HG03432 (cell line): ENCODE measurements around the gene BAHD1.

Source experiments
- ATAC-seq: cut with Tn5 transposase; IDR thresholded peaks from one replicate; pipeline ENCODE4 v1.9.1; 2021; ENCODE audit warnings: mild to moderate bottlenecking, moderate library complexity; ENCODE audit not compliant: unreplicated experiment

BAHD1 gene

DNA sequence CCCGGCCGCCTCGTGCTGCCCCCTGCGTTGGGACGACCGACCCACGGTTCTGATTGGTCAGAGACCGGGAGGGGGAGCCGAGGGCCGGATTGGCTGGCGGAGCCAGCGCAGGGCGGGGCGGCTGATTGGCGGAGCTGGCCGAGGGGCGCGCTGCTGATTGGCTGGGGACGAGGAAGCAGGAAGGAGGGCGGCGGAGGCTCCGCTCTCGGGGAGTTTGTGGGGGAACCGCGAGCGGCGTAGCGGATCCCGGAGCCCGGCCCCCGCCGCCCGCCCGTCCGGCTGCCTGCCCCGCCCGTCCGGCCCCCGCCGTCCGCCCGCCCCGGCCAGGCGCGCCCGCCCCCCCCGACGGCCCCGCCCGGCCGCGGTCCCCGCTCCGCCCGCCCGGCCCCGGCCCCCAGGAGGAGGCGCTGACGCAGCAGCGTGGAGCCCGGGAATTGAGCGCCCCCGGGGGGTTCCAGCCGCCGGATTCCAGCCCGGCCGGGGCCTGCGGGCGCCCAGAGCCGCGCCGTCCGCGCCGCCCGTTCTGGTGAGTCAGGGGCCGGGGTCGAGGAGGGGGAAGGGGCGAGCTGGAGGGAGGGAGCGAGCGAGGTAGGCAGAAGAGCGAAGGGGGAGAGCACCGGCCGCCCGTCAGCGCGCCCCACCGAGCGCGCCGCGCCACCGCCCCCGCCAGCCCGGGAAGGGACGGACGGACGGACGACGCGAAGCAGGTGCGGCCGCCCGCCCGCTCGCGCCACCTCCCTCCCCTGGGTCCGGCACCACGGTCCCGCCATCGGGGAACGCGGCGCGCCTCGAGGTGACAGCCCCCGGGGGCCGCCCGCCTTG, at the start of gene BAHD1:
Gene BAHD1, plus strand, starts transcription at position 211 of the 822 bp plus-strand sequence. CDS start 17,512 bp downstream, outside the sequence.
- ATAC-seq: peak; percentile 88

GRCh38 chr15:40392986-40393948, 47.5 kb upstream of the BAHD1 start:
- ATAC-seq: no peak

- ATAC-seq: no peak
Measured at GRCh38 chr15:40397688-40398412, 42.9 kb upstream of the BAHD1 start.

- ATAC-seq: peak; percentile 81
Measured at GRCh38 chr15:40398413-40398873, 42.3 kb upstream of the BAHD1 start.

DNA sequence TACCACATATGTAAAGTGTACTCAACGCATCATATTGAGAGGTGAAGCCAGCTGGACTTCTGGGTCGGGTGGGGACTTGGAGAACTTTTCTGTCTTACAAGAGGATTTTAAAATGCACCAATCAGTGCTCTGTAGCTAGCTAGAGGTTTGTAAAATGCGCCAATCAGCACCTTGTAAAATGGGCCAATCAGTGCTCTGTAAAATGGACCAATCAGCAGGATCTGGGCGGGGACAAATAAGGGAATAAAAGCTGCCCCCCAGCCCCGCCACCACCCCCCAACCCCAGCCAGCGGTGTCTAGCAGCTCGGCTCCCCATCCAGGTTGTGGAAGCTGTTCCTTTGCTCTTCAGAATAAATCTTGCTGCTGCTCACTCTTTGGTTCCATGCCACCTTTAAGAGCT, 41.4 kb upstream of the BAHD1 start:
- ATAC-seq: no peak

- peak; percentile 90 for ATAC-seq
Measured at GRCh38 chr15:40405501-40406381, 35.0 kb upstream of the BAHD1 start, which contains the start of gene IVD. TSS of gene IVD (plus strand) at chr15:40405795. CDS start at chr15:40405828, 33 bp downstream.

GRCh38 chr15:40407330-40407990, 33.3 kb upstream of the BAHD1 start:
- ATAC-seq: peak; percentile 56

DNA sequence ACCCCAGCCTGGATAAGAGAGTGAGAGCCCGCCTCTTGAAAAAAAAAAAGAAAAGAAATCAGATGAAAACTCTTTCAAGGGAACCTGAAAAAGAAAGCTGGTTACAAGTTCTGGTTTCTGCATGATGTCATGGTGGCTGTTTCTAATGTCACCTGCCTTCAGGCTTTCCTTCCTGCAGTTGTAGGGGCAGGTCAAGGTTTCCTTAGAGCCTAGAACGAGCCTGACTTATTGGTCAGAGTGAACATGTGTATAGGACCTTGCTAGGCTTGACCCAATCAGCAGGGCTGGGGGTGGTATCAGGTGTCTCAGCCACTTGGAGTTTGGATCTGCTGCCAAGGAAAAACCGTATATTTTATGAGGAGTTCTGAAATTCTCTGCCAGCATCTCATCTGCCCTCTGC, 31.4 kb upstream of the BAHD1 start:
- ATAC-seq: no peak

- ATAC-seq: no peak
Measured at GRCh38 chr15:40410476-40410875, 30.3 kb upstream of the BAHD1 start.

- no peak for ATAC-seq
Measured at GRCh38 chr15:40412095-40412759, 28.5 kb upstream of the BAHD1 start.

GRCh38 chr15:40413036-40413435, 27.7 kb upstream of the BAHD1 start:
- ATAC-seq: no peak

- ATAC-seq: no peak
Measured at GRCh38 chr15:40414816-40415215, 25.9 kb upstream of the BAHD1 start.

DNA sequence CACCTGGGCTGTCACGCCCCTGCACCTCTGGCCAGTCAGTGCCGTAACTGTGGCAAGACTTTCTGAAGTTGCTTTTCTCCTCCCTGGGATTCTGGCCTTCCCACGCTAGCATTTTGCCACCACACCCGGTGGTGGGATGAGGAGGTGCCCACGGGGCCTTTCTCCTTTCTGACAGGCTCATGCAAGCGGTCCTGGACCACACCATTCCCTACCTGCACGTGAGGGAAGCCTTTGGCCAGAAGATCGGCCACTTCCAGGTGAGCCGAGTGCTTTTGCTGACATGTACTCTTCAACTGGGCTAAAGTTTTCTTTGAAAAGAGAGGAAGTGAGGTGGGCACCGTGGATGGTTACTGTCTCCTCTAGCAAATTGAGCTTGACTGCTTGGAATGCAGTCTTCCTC, 25.5 kb upstream of the BAHD1 start:
- no peak for ATAC-seq

DNA sequence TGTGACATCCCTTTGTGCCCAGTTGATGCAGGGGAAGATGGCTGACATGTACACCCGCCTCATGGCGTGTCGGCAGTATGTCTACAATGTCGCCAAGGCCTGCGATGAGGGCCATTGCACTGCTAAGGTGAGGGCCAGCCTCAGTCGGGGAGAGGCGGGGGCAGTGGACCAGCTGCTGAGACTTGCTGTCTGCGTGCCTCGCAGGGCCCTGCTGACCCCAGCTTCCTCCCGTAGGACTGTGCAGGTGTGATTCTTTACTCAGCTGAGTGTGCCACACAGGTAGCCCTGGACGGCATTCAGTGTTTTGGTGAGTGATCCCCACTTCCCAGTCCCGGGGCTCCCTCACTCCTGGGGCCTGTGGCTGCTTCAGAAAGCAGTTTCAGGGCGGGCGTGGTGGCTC, 24.7 kb upstream of the BAHD1 start:
- ATAC-seq: no peak

- ATAC-seq: no peak
Measured at GRCh38 chr15:40418126-40418525, 22.6 kb upstream of the BAHD1 start.

GRCh38 chr15:40420071-40420713, 20.6 kb upstream of the BAHD1 start:
- no peak for ATAC-seq

DNA sequence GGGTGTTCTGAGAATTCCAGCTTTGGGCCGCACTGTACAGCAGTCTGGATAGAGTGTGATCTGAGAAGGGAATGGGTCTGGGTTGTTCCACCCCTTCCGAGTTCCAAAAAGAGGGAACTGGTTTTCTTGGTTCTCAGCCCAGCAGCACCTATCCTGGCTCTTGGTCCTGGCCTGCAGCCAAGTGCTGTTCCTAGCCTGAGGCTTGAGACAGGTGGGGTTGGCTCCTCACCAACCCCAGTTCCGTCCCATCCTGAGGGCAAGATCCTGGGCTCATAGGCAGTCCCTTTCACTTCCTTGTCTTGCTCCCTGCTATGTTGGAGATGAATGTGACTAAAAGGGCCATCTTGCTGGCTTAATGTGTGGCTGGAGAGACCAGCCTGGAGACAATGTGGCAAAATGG, 20.0 kb upstream of the BAHD1 start:
- no peak for ATAC-seq
